HEK293T (cell line): ENCODE measurements around the gene TMC1.

ENCODE experiments used
- BHLHE40 ChIP-seq: fragments of 450-650 bp; IDR thresholded peaks from 2 replicates; pipeline ENCODE4 v1.6.1; 2016; ENCODE audit warnings: mild to moderate bottlenecking, moderate library complexity, borderline replicate concordance
- FOXA1 ChIP-seq: fragments of 450-650 bp; IDR thresholded peaks from 2 replicates; pipeline ENCODE4 v1.6.1; 2016; ENCODE audit warnings: mild to moderate bottlenecking
- FOXM1 ChIP-seq: fragments of 450-650 bp; IDR thresholded peaks from 2 replicates; pipeline ENCODE4 v1.6.1; 2017; ENCODE audit warnings: mild to moderate bottlenecking, borderline replicate concordance
- SP1 ChIP-seq: fragments of 450-650 bp; IDR thresholded peaks from 2 replicates; pipeline ENCODE4 v1.6.1; 2017
- TARDBP ChIP-seq: fragments of 450-650 bp; IDR thresholded peaks from 2 replicates; pipeline ENCODE4 v1.6.1; 2016

- TF ChIP-seq BHLHE40: no peak
- TF ChIP-seq FOXM1: no peak
- TF ChIP-seq SP1: no peak
- no peak for TF ChIP-seq FOXA1
- no peak for TF ChIP-seq TARDBP
Measured at GRCh38 chr9:72772661-72773060, 251.3 kb downstream of the TMC1 start.
